Heart left ventricle (tissue), 13 donors: Measurements from ENCODE around the gene ZNF408.

ENCODE experiments used
- POLR2A ChIP-seq, 2 donors: fragments of 450-650 bp; IDR thresholded peaks; one replicate each; pipeline ENCODE4 v1.6.1; 2017; ENCODE audit warnings: antibody characterized with exemption in 2 of 2, mild to moderate bottlenecking in 2 of 2, moderate library complexity in 2 of 2
- TF ChIP-seq, protein P1 (sequence below), 12 donors: fragments of 200-600 bp; sonication (generic) in 4 of 12; IDR thresholded peaks; one replicate each; pipeline versions ENCODE4 v1.5.0 to v1.8.0; 2018 to 2022; ENCODE audit warnings: antibody characterized with exemption in 12 of 12, mild to moderate bottlenecking in 5 of 12
- donor health status: ischemic (EF 13 %, LVEDD 7.1; RV severe dilation, severe dysfunction).
- donor health status: DM: no; HTN: yes; CAD: no.
- donor health status: DM: no; HTN: no; CAD: no.
- donor health status: ischemic (EF 25% LVEDD 6.9; RV normal size, moderate dysfunction).
- donor health status: ischemic (EF 25% LVEDD 5.7; RV mildly dilated, moderate dysfunction).
- donor health status: ischemic (EF 35%, LVEDD 5.7; RV mildly dilated, moderate dysfunction).
- donor health status: nonischemic (EF 11% LVEDD 7.7; RV severe dilation, severe dysfunction).
- donor health status: DM: yes; HTN: yes; CAD: no.
- donor health status: PGD.
- donor health status: ischemic (EF 29% LVEDD 5.4; RV normal size, mild dysfunction).
- donor health status: nonischemic (EF 23%, LVEDD 6.1; RV moderate dilation, normal function).

DNA sequence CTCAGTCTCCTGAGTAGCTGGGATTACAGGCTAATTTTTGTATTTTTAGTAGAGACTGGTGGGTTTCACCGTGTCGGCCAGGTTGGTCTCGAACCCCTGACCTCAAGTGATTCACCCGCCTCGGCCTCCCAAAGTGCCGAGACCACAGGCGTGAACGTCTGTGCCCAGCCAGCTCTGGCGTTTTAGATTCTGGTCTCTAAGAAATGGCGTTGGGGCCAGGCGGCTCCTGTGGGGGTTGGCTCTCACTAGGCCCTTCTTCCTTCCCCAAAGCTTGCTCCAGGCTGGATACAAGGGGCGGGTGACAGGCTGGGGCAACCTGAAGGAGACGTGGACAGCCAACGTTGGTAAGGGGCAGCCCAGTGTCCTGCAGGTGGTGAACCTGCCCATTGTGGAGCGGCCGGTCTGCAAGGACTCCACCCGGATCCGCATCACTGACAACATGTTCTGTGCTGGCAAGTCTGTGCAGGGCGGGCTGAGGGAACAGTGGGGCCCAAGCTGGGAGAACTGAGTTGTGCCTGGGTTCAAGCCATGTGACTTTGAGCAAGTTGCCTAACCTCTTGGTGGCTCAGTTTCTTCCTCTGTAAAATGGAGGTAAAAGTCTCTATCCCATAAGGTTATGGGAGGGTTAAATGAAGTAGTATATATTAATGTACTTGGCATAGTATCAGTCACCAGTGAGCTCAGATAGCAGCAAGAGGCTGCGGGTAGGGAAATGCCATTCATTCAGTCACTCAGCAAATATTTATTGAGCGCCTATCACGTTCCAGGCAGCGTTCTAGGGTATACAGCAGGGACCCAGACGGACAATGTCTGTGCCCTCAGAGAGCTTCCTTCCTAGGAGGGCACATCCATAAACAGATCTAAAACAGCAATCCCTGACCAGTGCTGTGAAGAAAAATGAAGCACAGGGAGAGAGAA is 28.5 kb downstream of the ZNF408 start:
- TF ChIP-seq, protein P1, sequence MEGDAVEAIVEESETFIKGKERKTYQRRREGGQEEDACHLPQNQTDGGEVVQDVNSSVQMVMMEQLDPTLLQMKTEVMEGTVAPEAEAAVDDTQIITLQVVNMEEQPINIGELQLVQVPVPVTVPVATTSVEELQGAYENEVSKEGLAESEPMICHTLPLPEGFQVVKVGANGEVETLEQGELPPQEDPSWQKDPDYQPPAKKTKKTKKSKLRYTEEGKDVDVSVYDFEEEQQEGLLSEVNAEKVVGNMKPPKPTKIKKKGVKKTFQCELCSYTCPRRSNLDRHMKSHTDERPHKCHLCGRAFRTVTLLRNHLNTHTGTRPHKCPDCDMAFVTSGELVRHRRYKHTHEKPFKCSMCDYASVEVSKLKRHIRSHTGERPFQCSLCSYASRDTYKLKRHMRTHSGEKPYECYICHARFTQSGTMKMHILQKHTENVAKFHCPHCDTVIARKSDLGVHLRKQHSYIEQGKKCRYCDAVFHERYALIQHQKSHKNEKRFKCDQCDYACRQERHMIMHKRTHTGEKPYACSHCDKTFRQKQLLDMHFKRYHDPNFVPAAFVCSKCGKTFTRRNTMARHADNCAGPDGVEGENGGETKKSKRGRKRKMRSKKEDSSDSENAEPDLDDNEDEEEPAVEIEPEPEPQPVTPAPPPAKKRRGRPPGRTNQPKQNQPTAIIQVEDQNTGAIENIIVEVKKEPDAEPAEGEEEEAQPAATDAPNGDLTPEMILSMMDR (IDR thresholded peaks at IDR 0.05) = no peak
- TF ChIP-seq POLR2A (IDR thresholded peaks at IDR 0.05) = no peak
